ENCODE results near the gene ONECUT1.

The ONECUT1 gene

GRCh38 chr15:52800828-52801747 is 11.0 kb upstream of the ONECUT1 start:
- H3K27ac ChIP-seq, result no peak overlapping the region
- TF ChIP-seq CTCF (conservative IDR thresholded peaks at IDR 0.05), result no peak

GRCh38 chr15:52799145-52799811 is 9.1 kb upstream of the ONECUT1 start:
- no peak overlapping the region for H3K27ac ChIP-seq
- no peak for TF ChIP-seq CTCF (conservative IDR thresholded peaks at IDR 0.05)

- TF ChIP-seq CTCF (conservative IDR thresholded peaks at IDR 0.05), result no peak
- no peak overlapping the region for H3K27ac ChIP-seq
These were observed 8.5 kb upstream of the ONECUT1 start for GRCh38 chr15:52798529-52799101.

- no peak overlapping the region for H3K27ac ChIP-seq
- TF ChIP-seq CTCF (conservative IDR thresholded peaks at IDR 0.05), result no peak
These were observed 7.7 kb upstream of the ONECUT1 start for GRCh38 chr15:52797625-52798501.

- H3K27ac ChIP-seq, result no peak overlapping the region
- no peak for TF ChIP-seq CTCF (conservative IDR thresholded peaks at IDR 0.05)
These were observed 6.8 kb upstream of the ONECUT1 start for GRCh38 chr15:52796753-52797520.

GRCh38 chr15:52796228-52796521 is 6.0 kb upstream of the ONECUT1 start:
- H3K27ac ChIP-seq, result no peak overlapping the region
- TF ChIP-seq CTCF (conservative IDR thresholded peaks at IDR 0.05), result no peak
